Measurements from ENCODE around the gene WNT16.

GRCh38 chr7:121285066-121285667 is 43.6 kb upstream of the WNT16 start:
- no peak for TF ChIP-seq POLR2A (IDR thresholded peaks at IDR 0.05; ENCODE audit: low read length)
- TF ChIP-seq GATA1 (IDR thresholded peaks at IDR 0.05; ENCODE audit: low read depth, low read length): no peak
